ENCODE results near the gene DCAF4.

Gene DCAF4

DNA sequence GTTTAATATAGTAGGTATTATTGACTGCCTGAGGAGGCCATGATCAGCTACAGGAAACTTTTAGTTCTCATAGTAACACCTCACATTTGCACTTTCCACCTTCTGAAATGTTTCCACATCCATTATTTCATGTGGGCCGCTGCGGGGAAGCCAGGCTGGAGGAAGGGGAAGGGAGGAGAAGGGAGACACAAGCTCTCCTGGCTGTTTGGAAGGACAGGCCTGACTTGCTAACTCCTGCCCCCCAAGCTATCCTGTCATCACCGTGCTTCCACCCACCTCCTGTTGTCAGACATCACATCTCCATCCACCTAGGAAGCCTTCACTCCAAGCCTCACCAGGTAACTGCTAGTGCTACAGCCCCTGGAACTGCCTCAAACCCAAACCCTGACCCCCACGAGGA, 41.9 kb upstream of the DCAF4 start:
- Histone ChIP-seq H3K4me1 (ENCODE audit: control insufficient read depth, insufficient read depth, low read length, unreplicated experiment) (peaks cover 14% of the 10 kb centered on the region), H3K79me2 (ENCODE audit: control insufficient read depth, insufficient read depth, low read length, unreplicated experiment) (peaks cover 4% of the 10 kb centered on the region)

DNA sequence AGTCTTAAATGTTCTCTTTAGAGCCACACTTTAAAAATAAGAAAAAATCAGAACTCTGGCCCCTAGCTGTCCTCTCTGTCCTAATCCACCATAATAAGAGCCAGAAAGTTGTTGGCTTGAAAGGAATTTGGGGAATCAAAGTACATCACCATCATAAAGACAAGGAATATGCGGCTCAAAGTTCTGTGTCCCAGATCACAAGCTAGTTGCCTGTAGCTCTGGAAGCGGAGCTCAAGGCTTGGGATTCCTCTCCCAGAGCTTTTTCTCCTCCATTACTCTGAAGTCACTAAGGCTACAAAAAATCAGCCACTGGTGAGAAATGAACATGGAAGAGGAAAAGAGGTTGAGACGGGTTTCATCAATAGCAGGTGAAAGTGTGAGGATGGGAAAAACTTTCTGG, 38.8 kb upstream of the DCAF4 start:
- no peak overlapping the region for H3K27ac ChIP-seq (ENCODE audit: low read depth, low read length)
- peaks cover 2% of the 10 kb centered on the region for H3K79me2 ChIP-seq (ENCODE audit: control insufficient read depth, insufficient read depth, low read length, unreplicated experiment)
- no peak overlapping the region for H3K4me3 ChIP-seq (ENCODE audit: low read depth, low read length)
- H3K27me3 ChIP-seq (ENCODE audit: insufficient read depth, low read length) = no peaks in the 10 kb centered on the region
- no peak overlapping the region for H2AFZ ChIP-seq (ENCODE audit: low read length, unreplicated experiment)
- peaks cover 22% of the 10 kb centered on the region for H3K4me1 ChIP-seq (ENCODE audit: control insufficient read depth, insufficient read depth, low read length, unreplicated experiment)
- no peaks in the 10 kb centered on the region for H3K36me3 ChIP-seq (ENCODE audit: insufficient read depth, low read length)

More for the DNA sequence above, 41.9 kb upstream of the DCAF4 start:
- H3K36me3 ChIP-seq (ENCODE audit: insufficient read depth, low read length) = no peaks in the 10 kb centered on the region
- H2AFZ ChIP-seq (ENCODE audit: low read length, unreplicated experiment) = no peak overlapping the region
- peak overlapping the region; percentile 75 for H3K27ac ChIP-seq (ENCODE audit: low read depth, low read length)
- H3K4me3 ChIP-seq (ENCODE audit: low read depth, low read length) = no peak overlapping the region
- H3K27me3 ChIP-seq (ENCODE audit: insufficient read depth, low read length) = no peaks in the 10 kb centered on the region

DNA sequence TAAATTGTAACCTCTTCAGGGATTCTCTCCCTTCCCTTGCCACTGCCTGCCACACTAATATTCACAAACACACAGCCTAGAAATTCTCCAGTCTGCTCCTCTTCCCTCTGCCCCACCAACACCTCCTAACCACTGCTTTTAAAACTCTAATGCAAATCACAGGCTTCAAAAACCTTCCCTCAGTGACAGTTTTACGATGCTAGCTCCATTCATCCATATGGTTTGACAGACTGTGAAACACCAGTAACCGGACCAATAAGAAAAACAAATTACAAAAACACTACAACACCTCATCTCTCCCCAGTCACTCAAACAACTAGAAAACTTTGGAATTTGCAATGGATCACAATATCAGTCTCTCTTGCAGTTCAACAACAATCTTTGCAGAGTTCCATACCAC, 38.1 kb upstream of the DCAF4 start:
- Histone ChIP-seq H3K4me3 (ENCODE audit: low read depth, low read length) (no peak overlapping the region), H3K27ac (ENCODE audit: low read depth, low read length) (no peak overlapping the region), H3K79me2 (ENCODE audit: control insufficient read depth, insufficient read depth, low read length, unreplicated experiment) (no peaks in the 10 kb centered on the region), H2AFZ (ENCODE audit: low read length, unreplicated experiment) (no peak overlapping the region), H3K4me1 (ENCODE audit: control insufficient read depth, insufficient read depth, low read length, unreplicated experiment) (peaks cover 21% of the 10 kb centered on the region), H3K36me3 (ENCODE audit: insufficient read depth, low read length) (no peaks in the 10 kb centered on the region), H3K27me3 (ENCODE audit: insufficient read depth, low read length) (no peaks in the 10 kb centered on the region)

DNA sequence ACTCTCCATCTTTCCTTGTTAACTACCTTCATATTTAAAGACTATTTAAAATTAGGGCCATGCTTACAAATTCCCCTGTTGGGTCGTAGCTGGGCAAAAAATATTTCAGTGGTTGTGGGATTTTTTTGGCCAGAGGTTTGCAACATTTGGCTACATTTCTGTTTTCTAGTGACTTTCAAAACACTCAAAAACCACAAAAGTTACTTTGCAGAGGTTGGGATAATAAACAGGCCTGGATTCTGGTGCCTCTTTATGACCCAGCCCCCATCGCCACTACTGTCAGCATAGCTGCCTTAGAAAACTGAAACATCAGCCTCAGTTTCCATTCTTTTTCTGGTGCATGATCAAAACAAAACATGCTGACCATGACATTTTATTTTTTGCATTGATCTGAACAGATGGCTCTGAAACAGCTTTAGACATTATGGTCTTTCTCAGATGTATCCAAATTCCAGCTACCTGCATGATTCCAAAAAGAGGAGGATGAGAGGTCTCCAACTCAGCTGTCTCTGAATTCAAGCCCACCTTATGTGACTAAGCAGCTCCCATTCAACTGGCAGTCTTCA, 37.5 kb upstream of the DCAF4 start:
- Histone ChIP-seq H3K4me1 (ENCODE audit: control insufficient read depth, insufficient read depth, low read length, unreplicated experiment) (peaks cover 16% of the 10 kb centered on the region), H3K79me2 (ENCODE audit: control insufficient read depth, insufficient read depth, low read length, unreplicated experiment) (no peaks in the 10 kb centered on the region), H3K4me3 (ENCODE audit: low read depth, low read length) (no peak overlapping the region), H3K36me3 (ENCODE audit: insufficient read depth, low read length) (no peaks in the 10 kb centered on the region), H3K27me3 (ENCODE audit: insufficient read depth, low read length) (no peaks in the 10 kb centered on the region), H3K27ac (ENCODE audit: low read depth, low read length) (no peak overlapping the region), H2AFZ (ENCODE audit: low read length, unreplicated experiment) (no peak overlapping the region)

DNA sequence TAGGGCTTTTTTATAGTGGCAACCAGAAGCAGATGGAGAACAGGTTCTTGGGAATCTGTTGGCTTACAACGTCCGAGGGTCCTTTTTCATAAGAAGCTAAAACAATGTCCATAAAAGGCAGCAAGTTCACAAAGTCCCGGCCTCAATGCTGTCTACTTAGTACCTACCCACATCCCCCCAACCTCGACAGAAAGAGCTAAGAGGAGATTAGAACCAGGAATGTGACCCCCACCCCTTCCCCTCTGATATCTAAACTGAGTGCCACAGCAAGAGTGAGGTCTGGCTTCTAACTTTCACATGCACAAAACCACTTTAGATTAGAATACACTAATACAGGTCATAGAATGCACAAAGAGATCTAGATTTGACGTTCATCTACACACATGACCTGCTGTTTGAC, 36.9 kb upstream of the DCAF4 start:
- H3K79me2 ChIP-seq (ENCODE audit: control insufficient read depth, insufficient read depth, low read length, unreplicated experiment) = no peaks in the 10 kb centered on the region
- peaks cover 10% of the 10 kb centered on the region for H3K4me1 ChIP-seq (ENCODE audit: control insufficient read depth, insufficient read depth, low read length, unreplicated experiment)
- H3K36me3 ChIP-seq (ENCODE audit: insufficient read depth, low read length) = no peaks in the 10 kb centered on the region
- H2AFZ ChIP-seq (ENCODE audit: low read length, unreplicated experiment) = no peak overlapping the region
- no peak overlapping the region for H3K27ac ChIP-seq (ENCODE audit: low read depth, low read length)
- no peaks in the 10 kb centered on the region for H3K27me3 ChIP-seq (ENCODE audit: insufficient read depth, low read length)
- no peak overlapping the region for H3K4me3 ChIP-seq (ENCODE audit: low read depth, low read length)

DNA sequence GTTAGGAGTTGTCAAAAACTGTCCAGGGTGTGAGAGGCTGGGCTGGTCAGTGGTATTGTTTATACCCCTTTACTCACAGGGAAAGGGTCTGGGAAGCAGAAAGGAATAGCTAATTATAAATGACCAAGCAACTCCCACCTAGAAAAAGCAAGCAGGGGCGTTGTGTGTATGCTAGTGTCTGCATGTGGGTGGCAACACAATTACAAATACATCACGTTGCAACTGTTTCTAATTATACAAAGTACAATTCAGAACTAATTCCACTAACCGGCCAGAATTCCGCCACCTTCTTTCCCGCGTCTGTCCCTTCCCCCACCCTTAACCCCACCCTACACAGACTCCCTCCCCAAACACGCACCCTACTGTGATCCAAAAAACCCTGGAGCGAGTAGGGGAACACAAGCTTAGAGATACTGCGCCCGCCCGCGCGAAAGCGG, 34.6 kb upstream of the DCAF4 start:
- peak overlapping the region; percentile 98 for H2AFZ ChIP-seq (ENCODE audit: low read length, unreplicated experiment)
- H3K4me1 ChIP-seq (ENCODE audit: control insufficient read depth, insufficient read depth, low read length, unreplicated experiment) = peaks cover 8% of the 10 kb centered on the region
- H3K36me3 ChIP-seq (ENCODE audit: insufficient read depth, low read length) = no peaks in the 10 kb centered on the region
- no peak overlapping the region for H3K27ac ChIP-seq (ENCODE audit: low read depth, low read length)
- H3K27me3 ChIP-seq (ENCODE audit: insufficient read depth, low read length) = no peaks in the 10 kb centered on the region
- peak overlapping the region; percentile 97 for H3K4me3 ChIP-seq (ENCODE audit: low read depth, low read length)
- H3K79me2 ChIP-seq (ENCODE audit: control insufficient read depth, insufficient read depth, low read length, unreplicated experiment) = no peaks in the 10 kb centered on the region

DNA sequence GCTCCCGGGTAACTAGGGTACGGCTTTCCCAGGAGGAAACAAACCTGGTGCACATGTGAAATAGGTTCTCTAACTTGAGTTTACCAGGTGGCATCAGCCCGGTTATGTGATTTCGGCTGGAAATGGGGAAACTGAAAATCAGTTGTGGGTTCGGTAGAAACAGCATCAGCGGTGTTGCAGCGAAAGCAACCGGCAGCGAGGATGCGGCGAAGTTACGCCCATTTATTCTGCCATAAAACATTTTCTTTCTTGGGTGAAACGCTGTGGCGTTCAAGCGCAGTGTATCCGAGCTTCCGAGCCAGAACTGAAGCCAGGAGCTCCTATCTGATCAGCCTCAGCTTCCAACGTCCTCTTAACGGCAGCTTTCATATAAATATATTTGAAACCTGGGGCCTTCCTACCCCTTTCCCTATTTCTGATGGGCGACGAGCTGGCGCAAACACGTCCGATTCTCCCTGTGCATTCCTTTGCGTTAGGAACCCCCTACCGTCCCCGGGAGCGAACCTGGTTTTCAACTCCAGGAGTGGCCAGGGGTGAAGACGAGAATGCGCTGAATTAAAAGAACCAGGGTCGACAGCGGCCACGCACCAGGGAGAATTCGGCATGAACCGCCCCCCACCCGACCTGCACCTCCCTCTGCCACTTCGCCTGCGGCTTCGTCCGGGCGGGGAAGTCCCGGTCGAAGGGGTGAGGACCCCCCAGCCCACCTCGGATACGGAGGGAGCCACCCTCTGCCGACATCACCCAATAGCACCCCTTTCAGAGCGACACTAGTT, 34.0 kb upstream of the DCAF4 start:
- Histone ChIP-seq H3K79me2 (ENCODE audit: control insufficient read depth, insufficient read depth, low read length, unreplicated experiment) (no peaks in the 10 kb centered on the region), H3K4me1 (ENCODE audit: control insufficient read depth, insufficient read depth, low read length, unreplicated experiment) (peaks cover 8% of the 10 kb centered on the region), H2AFZ (ENCODE audit: low read length, unreplicated experiment) (peak overlapping the region; percentile 98), H3K36me3 (ENCODE audit: insufficient read depth, low read length) (no peaks in the 10 kb centered on the region), H3K4me3 (ENCODE audit: low read depth, low read length) (peak overlapping the region; percentile 97), H3K27ac (ENCODE audit: low read depth, low read length) (no peak overlapping the region), H3K27me3 (ENCODE audit: insufficient read depth, low read length) (no peaks in the 10 kb centered on the region)

DNA sequence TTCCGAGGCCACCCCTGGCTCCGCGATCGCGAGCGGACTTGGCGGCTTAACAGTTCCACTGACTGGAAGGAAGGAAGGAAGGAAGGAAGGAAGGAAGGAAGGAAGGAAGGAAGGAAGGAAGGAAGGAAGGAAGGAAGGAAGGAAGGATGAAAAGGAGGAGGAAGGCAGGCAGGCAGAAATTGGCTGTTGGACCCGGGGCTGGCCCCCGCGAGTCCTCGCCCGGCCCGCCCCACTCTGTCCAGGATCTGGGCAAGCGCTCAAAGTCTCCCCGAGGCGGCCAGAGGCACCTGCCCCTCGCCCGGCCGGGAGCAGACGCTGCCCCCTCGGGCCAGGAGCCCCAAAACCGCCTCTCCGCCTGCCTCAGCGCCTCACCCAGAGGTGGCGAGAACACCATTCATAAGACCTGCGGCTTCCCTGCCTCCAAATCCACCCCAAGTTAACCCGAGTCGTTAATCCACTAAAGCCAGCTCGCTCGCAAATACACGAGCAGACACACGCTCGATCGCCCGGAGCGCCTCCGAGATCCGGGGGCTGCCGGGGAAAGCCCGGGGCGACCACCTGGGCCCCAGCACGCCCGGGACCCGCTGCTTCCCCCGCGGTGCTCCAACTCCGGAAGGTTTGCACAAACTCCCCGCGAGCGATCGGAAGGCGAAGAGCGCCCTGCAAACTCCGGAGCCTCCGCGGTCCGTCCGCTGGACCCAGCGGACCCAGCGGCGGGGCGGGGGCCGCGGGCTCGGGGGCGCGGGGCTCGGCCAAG, 33.2 kb upstream of the DCAF4 start:
- H3K27ac ChIP-seq (ENCODE audit: low read depth, low read length) = no peak overlapping the region
- H3K27me3 ChIP-seq (ENCODE audit: insufficient read depth, low read length) = no peaks in the 10 kb centered on the region
- H2AFZ ChIP-seq (ENCODE audit: low read length, unreplicated experiment) = peak overlapping the region; percentile 98
- H3K4me1 ChIP-seq (ENCODE audit: control insufficient read depth, insufficient read depth, low read length, unreplicated experiment) = peaks cover 8% of the 10 kb centered on the region
- H3K79me2 ChIP-seq (ENCODE audit: control insufficient read depth, insufficient read depth, low read length, unreplicated experiment) = no peaks in the 10 kb centered on the region
- no peaks in the 10 kb centered on the region for H3K36me3 ChIP-seq (ENCODE audit: insufficient read depth, low read length)
- H3K4me3 ChIP-seq (ENCODE audit: low read depth, low read length) = peak overlapping the region; percentile 97

DNA sequence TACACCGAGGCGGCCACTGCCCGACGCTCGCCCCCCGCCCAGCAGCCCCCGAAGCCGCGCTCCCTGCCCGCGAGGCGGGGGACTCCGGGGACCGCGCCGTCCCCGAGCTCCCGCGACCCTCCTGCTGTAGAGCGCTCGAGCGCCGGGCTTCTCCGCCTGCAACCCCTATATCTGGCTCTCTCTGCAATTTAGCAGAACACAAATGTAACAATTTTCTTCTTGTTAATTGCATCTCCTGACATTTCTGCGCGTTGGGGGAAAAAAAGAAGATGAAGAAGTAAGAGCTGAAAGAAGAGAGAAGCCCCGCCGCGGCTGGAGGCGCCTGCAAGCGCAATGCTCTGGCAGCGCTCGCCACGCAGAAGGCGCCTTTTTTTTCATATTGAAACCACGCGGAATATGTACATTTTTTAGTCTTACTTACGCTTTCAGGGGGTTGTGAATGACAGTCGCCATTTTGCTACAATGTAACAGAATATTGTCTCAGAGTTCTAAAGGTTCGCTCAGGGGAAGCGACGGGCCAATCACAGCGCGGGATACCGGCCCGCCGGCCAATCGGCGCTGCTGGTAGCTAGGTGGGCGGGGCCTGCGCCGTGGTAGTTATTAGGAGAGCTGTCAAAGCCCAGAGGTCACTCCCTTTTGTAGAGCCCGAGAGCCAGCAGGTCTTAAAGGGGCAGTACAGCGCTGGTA, 32.5 kb upstream of the DCAF4 start, which contains the start of gene DPF3:
TSS of gene DPF3 (minus strand) at position 466 of the 687 bp plus-strand sequence. CDS start at position 453, 13 bp downstream.
- H3K79me2 ChIP-seq (ENCODE audit: control insufficient read depth, insufficient read depth, low read length, unreplicated experiment) = no peaks in the 10 kb centered on the region
- H3K27me3 ChIP-seq (ENCODE audit: insufficient read depth, low read length) = no peaks in the 10 kb centered on the region
- peaks cover 8% of the 10 kb centered on the region for H3K4me1 ChIP-seq (ENCODE audit: control insufficient read depth, insufficient read depth, low read length, unreplicated experiment)
- H3K36me3 ChIP-seq (ENCODE audit: insufficient read depth, low read length) = no peaks in the 10 kb centered on the region
- H2AFZ ChIP-seq (ENCODE audit: low read length, unreplicated experiment) = peak within 1 kb of the TSS; percentile 99
- H3K4me3 ChIP-seq (ENCODE audit: low read depth, low read length) = peak within 1 kb of the TSS; percentile 97
- no peak within 1 kb of the TSS for H3K27ac ChIP-seq (ENCODE audit: low read depth, low read length)

DNA sequence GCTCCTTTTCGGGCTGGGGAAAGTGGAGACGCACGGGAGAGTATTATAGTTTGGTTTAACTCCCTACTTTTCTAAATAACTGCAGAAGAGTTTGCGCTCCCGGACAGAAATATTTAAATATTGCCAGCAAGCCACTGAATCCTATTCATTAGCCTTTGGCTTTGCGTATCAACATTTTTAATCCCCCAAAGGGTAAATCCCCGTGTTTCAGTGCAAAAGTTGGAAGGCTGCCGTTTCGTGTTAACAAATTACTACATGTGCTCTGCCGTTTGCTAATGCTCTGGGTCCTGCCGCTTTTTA, 32.0 kb upstream of the DCAF4 start:
- Histone ChIP-seq H2AFZ (ENCODE audit: low read length, unreplicated experiment) (peak overlapping the region; percentile 99), H3K36me3 (ENCODE audit: insufficient read depth, low read length) (no peaks in the 10 kb centered on the region), H3K4me3 (ENCODE audit: low read depth, low read length) (peak overlapping the region; percentile 97), H3K27ac (ENCODE audit: low read depth, low read length) (no peak overlapping the region), H3K4me1 (ENCODE audit: control insufficient read depth, insufficient read depth, low read length, unreplicated experiment) (peaks cover 8% of the 10 kb centered on the region), H3K79me2 (ENCODE audit: control insufficient read depth, insufficient read depth, low read length, unreplicated experiment) (no peaks in the 10 kb centered on the region), H3K27me3 (ENCODE audit: insufficient read depth, low read length) (no peaks in the 10 kb centered on the region)

Data from ACC112 (cell line).